ENCODE results near the gene ALOXE3.
"Not testable (repeated sequence)": the region's sequence is repeated elsewhere in the genome, so short reads cannot be mapped to it uniquely, and the experiment has no call there.

ALOXE3 gene

DNA sequence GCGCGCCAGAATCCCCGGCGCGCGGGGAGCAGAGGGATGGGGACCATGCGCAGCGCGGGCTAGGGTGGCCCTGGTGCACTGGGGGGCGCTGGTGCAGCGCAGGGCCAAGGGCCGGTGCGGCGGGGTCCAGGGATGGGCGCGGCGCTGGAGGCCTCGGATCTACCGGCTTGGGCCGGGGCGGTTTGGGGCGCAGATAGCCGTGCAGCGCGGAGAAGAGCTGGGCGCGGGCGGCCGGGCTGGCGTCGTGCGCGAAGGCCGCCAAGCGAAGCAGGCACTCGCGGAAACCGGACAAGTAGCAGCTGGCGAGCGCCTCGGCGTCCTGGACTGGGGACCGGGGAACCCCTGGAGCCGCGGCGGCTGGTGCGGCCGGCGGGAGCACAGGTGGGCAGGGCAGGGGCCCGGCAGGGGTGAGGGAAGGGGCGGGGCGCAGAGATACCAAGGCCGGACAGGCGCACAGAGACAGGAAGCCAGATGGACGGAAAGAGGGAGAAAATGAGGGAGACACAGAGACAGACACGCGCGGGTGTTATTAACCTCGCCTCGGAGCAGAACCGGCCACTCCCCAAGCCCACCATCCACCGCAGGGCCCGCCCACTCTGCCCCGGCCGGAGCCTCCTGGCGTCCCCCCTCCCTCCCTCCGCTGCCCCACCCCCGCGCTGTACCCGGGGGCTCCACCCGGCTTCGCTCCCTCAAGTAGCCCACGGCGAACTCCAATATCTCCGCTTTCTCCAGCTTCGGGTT is 3.5 kb upstream of the ALOXE3 start:
- no peak for DNase-seq (ENCODE audit: low spot score)

DNA sequence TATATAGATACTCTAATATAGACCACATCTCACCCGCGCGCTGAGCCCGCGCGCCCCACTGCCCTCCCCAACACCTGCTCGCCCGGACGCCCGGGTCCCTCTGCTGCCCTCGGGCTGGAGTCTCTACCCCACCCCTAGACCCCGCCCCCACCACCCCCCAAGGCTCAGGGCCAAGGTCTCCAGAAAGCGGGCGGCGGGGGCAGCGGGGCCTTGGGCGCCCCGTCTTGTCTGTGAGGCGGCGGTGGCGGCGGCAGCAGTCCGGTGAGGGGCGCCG is 3.0 kb upstream of the ALOXE3 start:
- no peak for DNase-seq (ENCODE audit: low spot score)

DNA sequence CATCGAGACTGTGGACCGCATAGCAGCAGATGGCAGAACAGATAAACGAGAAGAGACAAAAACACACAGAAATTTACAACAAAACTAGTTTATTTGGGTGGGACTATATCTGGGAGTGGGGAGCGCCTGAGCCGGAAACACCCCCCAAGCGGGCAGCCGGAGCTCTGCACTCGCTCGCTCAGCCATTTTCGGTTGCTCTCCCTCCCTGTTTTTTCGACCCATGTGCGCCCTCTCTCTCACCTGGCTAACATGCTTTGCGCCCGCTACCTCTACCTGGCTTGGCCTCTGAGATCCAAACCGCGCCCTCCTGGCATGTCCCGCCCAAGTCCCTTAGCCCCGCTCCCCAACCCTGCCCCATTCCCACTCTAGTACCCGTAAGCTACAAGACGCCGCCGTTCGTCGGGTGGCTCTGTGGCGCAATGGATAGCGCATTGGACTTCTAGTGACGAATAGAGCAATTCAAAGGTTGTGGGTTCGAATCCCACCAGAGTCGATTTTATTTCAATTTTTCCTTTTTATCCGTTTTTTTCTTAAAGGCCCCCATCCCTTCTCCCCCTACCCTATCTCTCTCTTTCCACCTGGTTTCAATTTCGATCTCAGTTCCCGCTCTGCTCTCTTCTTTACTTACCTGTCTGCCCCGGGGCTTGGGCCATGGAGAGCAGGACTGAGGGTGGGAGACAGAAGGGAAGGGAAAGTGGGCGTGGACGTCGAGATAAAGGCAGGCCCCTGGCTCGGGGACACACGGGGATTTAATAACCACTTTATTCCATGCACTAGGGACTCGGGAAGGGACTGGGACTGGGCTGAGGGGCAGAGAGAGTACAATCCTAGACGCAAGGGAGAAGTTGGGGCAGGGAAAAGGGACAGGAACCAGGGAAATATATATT is 2.4 kb upstream of the ALOXE3 start:
- peak; percentile 55 for DNase-seq (ENCODE audit: low spot score)

DNA sequence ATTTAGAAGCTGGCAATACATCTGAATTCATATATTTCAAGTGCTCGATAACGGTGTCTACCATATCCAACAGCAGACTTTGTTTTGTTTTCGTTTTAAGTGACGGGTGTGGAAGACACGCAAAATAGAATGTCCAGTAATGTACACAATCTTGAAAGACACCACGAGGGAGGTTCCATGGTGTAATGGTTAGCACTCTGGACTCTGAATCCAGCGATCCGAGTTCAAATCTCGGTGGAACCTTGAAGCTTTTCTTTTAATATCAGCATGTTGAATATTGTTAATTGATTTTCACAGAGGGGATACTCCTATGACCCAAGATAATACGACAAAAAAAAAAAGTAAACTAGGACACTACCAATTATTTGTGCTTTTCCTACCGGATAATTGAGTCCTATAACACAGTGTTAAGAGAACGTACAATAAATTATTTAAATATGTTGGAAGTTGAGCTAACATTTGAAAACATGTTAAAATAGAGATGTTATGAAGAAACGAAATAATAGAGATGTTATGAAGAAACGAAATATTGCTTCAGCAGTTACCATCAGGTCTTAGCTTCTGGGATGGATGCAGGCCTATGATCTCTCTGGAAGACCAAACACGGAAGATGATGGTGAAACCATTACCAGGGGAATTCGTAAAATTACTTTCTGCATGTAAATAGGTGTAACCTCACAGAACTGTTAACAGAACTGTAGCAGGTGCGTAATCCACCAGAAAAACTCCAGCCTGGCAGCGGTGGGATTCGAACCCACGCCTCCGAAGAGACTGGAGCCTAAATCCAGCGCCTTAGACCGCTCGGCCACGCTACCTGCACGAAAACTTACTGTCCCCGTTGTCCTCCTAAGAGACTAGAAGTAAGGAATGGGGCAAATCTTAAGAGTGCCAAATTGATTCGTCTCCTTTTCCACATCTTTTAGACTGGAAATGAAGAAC is 1.5 kb upstream of the ALOXE3 start:
- peak; percentile 88 for DNase-seq (ENCODE audit: low spot score)

DNA sequence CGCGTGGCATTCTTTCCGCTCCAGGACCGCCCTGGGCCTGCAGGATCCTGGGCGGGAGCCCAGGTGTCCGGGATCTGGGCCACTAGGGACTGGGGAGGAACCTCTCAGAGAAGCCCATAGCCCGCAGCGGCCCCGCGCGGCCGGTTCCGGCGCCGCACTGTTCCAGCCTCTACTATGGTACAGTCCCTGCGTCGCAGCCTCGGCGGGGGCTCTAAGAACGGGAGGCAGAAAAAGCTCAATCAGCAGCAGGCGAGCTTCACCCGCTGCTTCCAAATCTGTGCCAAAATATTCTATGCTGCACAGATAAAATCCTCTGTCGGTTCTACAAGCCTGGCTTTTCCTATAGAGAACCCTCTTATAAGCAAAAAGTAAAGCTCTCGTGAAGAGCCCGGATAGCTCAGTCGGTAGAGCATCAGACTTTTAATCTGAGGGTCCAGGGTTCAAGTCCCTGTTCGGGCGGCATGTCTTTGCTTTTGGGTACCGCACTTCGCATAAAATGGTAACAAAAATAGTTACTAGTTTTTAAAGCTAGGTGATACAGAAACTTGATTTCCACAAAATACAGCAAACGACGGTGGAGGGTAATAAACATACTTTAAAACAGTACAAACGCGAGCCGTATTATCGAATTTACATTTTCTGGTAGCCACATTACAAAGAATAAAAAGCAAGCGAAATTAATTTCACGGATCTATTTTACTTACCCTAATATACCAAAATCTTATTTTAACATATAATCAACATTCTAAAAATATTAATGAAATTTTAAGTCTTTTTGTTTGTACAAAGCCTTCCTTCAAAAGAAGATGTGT is 661 bp upstream of the ALOXE3 start:
- peak; percentile 85 for DNase-seq (ENCODE audit: low spot score)

DNA sequence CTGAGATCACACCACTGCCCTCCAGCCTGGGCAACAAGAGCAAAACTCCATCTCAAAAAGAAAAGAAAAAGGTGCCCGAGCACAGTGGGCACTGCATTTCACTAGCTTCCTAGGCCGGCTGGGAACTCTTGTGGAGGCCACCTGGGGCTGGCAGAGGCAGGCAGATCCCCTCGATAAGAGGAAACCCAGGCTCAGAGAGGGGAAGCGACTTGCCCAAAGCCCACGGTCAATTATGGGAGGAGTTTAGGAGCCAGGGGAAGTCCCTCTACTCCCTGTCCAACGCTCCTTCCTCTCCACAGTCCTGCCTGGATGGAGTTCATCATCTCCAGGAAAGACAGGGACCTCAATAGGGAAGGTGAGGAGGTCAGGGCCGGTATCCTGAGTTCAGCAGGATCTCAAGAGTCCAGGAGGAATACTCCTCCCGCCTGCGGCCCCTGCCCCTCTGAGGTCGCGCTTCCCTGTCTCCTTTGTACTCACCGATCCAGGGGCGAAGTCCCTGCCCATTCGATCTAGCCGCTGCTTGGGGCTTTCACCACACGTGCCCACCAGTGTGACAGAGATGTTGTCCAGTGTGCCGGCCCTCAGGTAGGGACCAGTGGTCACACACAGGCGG is 841 bp downstream of the ALOXE3 start:
- no peak for DNase-seq (ENCODE audit: low spot score)

DNA sequence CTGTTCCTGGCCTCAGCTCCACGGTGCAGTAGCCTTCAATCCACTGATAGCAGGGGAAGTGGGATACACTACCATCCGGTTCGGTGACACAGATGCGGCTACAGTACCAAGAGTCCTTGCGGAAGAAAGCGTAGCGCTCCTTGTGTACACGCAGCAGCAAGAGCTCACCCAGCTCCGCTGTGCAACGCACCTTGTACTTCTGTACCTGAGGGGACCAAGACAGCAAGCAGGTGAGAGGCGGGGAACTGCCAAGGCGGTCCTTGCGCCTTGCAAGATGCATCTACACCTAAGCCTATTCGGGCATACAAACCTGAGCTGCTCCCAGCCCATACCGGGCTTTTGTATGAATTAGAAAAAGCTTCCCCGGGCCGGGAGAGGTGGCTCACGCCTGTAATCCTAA is 1.5 kb downstream of the ALOXE3 start:
- no peak for DNase-seq (ENCODE audit: low spot score)

DNA sequence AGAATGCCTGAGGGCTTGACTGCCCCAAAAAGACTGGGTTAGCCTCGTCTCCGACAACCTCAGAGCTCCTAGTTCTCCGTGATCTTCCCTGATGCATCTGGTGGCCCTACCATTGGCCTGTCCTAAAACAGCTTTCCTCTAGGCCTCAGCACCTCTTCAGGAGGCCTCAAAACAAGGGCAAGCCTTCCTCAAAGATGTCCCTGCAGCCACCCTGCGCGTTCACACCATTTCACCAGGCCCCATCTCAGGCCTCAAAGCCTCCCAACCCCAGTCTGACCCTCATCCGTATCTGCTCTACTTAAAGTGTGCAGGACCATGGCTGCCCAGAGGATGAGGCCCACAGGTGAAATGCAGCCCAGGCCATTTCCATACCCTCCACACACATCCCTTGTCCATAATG is 7.4 kb downstream of the ALOXE3 start:
- DNase-seq (ENCODE audit: low spot score): no peak

DNA sequence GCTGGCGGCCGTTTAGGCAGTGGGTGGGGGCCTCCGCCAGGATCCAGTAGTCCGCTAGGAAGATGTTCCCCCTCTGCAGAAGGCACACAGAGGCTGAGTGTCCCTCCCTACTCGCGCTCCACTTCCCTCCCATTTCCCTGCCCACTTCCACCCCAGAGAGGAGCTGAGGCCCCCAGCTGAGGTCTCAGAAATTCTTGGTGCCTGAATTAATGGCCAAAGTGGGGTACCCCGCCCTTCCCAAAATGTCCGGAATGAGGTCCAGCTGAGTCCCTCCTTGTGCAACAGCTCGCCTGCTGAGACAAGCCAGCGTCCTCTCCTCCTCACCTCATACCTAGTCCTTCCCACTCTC is 7.9 kb downstream of the ALOXE3 start:
- DNase-seq (ENCODE audit: low spot score): no peak

DNA sequence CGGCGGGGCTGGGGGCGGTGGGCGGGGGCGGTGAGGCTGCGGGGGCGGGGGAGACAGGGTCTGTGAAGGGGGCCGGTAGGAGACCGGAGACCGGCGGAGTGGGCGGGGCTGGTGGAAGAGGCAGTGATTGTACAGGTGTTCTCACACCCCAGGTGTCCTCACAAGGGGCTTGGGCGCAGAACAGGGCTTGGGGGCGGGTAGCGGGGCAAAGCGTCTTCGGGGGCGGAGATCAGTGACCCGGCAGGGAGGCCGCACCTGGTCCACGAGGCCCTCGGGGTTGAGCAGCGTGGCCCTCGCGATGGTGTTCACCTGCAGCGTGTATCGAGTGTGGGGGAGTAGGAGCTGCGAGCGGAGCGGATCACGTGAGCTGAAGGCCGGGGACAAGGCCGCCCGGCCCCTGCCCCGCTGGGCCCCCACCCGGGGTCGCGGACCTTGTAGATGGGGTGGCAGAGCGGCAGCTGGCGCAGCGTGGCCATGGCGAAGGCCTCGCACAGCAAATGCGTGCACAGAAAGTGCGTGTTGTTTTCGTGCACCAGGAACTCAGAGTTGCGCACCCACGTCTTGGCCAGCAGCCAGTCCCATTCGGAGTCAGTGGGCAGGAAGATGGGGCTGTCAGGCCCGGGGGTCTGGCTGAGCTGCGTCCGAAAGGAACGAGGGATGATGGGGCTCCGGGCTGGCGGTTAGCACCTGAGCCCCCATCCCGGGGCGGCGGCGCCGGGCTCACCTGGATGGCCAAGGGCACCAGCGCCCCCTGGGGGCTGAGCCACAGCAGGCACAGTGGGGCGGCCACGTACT is 8.5 kb downstream of the ALOXE3 start:
- peak; percentile 81 for DNase-seq (ENCODE audit: low spot score)

DNA sequence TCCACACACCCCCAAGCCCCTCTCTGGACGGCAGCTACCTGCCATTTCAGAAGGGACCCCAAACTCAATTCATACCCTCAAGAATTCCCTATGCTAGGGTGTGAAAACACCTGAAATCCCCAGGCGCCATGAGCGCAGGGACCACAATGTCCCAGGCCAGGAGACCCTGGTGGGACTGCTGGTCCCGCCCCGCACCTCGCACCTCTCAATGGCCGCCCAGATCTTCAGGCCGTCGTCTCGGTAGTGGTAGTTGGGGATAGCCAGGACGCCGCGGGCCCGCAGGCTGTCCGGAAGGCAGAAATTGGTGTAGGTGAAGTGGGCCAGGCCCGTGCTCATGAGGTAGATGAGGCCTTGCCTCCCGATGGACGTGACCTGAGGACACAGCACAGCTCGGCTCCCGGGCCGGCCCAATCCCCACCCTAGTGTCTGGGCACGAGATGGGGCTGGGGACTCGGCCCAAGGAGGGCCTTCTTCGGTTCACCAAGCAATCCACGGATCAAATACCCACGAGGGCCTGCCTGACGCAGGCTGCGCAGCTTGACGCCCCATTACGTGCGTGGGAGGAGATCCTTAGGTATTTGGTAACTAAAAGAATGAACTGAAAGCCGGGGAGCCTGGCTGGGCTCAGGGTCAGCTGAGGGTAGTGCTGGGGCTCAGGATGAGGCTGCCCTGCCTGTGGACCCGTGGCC is 9.2 kb downstream of the ALOXE3 start:
- DNase-seq (ENCODE audit: low spot score): no peak

DNA sequence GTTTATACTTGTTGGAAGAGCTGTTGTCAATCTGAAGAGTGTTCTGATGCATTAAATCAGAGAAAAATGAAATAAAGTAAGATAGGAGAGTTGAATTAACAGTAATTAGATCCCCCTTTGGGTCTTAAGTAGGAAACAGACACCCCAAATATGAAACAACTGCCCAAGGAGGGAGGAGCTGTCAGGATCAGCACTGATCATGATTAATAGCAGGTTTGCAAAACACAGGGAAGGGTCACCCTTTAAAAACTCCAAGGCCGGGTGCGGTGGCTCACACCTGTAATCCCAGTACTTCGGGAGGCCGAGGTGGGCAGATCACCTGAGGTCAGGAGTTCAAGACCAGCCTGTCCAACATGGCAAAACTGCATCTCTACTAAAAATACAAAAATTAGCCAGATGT is 11.3 kb downstream of the ALOXE3 start:
- DNase-seq (ENCODE audit: low spot score): not testable (repeated sequence)

DNA sequence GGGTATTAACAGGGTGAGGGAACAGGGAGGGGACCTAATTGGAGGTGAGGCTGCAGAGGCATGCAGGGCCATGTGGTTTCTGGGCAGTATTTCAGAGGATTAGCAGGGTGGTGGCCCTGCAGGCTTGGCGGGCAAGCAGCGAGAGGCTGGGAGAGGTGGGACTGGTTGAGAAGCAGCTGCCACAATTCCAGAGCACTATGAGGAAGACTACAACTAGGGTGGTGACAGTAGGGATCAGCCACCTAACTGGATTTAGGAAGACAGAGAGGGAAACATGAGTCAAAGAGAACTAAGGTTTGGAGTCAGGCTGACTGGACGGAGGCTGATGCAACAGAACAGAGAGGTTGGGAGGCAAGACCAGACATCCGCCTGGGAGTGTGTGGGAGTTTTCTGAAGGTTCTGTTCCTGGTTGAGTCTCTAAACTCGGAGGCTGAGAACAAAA is 12.3 kb downstream of the ALOXE3 start:
- no peak for DNase-seq (ENCODE audit: low spot score)

DNA sequence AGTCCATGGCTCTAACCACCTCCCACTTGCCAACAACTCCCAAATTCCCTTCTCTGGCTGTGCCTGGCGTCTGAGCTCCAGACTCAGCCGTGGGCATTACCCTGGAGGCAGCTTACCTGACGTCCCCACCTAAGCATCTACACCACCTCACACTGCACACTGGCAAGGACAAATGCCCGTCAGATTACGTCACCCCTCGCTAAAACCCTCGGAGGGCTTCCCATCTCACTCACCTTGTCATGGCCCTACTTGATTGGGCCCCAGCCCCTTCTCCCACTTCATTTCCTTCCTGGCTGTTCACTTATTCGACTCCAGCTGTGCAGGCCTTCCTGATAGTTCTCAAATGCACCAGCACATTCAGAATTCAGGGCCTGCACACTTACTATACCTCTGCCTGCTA is 13.4 kb downstream of the ALOXE3 start:
- DNase-seq (ENCODE audit: low spot score): no peak

DNA sequence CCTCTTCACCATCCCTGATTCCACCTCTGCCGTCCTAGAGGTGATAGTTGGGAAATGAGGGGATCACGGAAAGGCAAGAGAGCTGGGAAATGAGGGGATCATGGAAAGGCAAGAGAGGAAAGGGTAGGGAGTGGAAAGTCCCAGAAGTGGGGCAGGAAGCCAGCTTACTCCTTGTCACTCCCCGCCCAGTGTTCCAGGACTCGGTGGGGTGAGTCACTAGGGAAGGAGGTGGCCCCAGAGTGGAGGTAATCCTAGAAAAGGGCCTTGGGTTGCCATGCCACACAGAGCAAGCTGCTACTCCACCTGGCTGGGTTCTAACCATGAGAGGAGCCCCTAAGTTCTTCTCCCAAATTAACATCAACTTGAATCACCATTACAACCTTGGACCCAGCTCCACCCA is 14.8 kb downstream of the ALOXE3 start:
- DNase-seq (ENCODE audit: low spot score): no peak

DNA sequence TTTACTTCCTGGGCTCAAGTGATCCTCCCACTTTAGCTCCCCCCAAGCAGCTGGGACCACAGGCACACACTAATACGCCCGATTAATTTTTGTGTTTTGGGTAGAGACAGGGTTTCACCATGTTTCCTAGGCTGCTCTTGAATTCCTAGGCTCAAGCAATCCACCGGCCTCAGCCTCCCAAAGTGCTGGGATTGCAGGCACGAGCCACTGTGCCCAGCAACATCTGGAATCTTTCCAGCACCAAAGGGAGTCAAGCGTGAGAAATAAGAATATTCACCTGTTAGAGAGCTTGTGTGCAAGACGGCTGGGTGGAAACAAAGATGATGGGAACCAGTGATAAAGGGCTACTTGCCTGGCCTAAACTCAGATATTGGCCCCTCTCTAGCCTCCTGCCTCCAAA is 16.6 kb downstream of the ALOXE3 start:
- DNase-seq (ENCODE audit: low spot score): no peak

DNA sequence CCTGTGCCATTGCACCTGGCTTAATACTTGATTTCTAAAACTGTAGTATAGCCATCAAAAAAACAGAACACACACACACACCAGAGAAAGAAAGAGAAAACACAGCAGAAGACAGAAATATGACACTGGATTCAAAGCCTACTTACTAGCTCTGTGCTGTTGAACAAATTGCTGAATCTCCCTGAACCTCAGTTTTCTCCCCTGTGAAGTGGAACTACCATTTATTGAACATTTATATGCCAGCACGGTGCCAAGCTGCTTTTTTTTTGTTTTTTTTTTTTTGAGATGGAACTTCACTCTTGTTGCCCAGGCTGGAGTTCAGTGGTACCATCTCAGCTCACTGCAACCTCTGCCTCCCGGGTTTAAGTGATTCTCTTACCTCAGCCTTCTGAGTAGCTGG is 17.6 kb downstream of the ALOXE3 start:
- DNase-seq (ENCODE audit: low spot score): no peak

DNA sequence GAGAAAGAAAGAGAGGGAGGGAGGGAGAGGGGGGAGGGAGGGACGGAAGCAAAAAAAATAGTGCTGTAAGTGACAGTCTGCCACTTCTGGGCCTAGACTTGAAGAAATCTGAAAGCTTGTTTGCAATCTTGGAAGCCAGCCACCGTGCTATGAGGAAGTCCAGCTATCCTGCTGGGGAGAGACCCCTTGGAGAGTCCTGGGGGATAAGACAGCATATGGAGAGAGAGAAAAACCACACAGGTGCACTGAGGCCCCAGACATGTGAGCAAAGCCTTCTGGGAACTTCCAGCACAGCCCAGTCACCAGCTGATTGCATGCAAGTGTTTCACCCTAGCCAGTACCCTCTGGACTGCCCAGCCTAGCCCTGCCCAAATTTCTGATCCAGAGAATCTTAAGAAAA is 18.2 kb downstream of the ALOXE3 start:
- DNase-seq (ENCODE audit: low spot score): no peak

DNA sequence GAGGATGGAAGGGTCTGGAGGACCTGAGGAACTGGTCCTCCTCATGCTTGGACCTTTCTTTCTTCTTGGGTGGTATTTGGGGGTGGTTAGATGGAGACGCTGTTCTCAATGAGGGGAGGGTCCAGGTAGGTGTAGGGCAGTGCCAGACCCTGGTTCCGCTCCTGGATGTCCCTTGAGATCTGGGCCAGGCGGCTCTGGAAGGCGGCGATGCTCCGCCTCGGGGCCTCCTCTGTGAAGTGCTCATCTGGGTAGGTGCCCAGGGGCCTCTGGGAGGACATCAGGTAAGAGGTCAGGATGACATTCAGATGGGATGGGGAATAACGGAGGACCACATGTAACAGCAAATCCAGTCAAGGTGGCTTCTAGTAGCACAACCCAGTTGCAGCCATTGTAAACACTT is 21.8 kb downstream of the ALOXE3 start:
- no peak for DNase-seq (ENCODE audit: low spot score)

DNA sequence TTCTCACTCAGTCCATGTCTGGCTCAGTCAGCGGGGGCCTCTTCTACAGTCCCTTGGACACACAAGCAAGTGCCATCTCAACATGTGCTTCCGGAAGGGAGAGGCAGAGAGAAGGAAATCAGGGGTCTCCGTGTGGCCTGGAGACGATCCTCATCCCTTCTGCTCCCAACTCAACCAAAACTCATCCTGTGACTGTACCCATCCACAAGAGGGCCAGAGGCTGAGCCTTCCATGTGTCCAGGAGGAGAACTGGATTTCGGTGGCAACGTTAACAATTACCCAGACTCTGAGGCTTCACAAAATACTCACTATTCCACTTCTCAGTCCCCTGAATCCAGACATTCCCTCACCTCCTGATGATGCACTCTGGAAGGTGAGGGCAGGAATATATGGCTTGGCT is 23.0 kb downstream of the ALOXE3 start:
- no peak for DNase-seq (ENCODE audit: low spot score)

Data from CD4-positive, alpha-beta T cell treated with Interleukin-15 for 4 hours (primary cell).